Neural cell (in vitro differentiated cells): ENCODE results near the gene SH3RF2. TPM values are rescaled to one million over a fixed set of nuclear protein-coding genes. Genes with fewer than 3 reads are reported as not detected.

Experiments used
- H2AFZ ChIP-seq: fragments of 200-600, 300-800 bp; sonication (generic), shearing (Covaris generic); 2 replicates; pipeline ENCODE4 v1.6.0; 2014; ENCODE audit warnings: low read depth, mild to moderate bottlenecking, antibody characterized with exemption, low read length, moderate library complexity
- H3F3A ChIP-seq: fragments of 200-600 bp; shearing (Covaris generic); 2 replicates; pipeline ENCODE4 v1.6.1; 2016; ENCODE audit warnings: mild to moderate bottlenecking, moderate library complexity, mixed read lengths, antibody characterized with exemption, low read length; ENCODE audit not compliant: insufficient read depth, poor library complexity, severe bottlenecking
- H3K27ac ChIP-seq: fragments of 200-600, 300-800 bp; sonication (generic), shearing (Covaris generic); 2 replicates; pipeline ENCODE4 v1.5.1; 2014; ENCODE audit warnings: mild to moderate bottlenecking, low read length, moderate library complexity
- H3K27me3 ChIP-seq: fragments of 300-800, 200-600 bp; sonication (generic), shearing (Covaris generic); 2 replicates; pipeline ENCODE4 v1.6.0; 2014; ENCODE audit warnings: mild to moderate bottlenecking, low read depth, low read length, moderate library complexity; ENCODE audit not compliant: insufficient read depth
- H3K36me3 ChIP-seq: fragments of 300-800, 200-600 bp; sonication (generic), shearing (Covaris generic); 2 replicates; pipeline ENCODE4 v1.5.1; 2014; ENCODE audit warnings: mild to moderate bottlenecking, antibody characterized with exemption, low read length, moderate library complexity; ENCODE audit not compliant: insufficient read depth
- H3K4me2 ChIP-seq: fragments of 300-800, 200-600 bp; sonication (generic), shearing (Covaris generic); 2 replicates; pipeline ENCODE4 v1.6.0; 2014; ENCODE audit warnings: mild to moderate bottlenecking, low read length
- H3K4me3 ChIP-seq: fragments of 300-800, 200-600 bp; sonication (generic), shearing (Covaris generic); 2 replicates; pipeline ENCODE4 v1.5.1; 2014; ENCODE audit warnings: mild to moderate bottlenecking, low read length, moderate library complexity
- H3K79me2 ChIP-seq: fragments of 200-600 bp; shearing (Covaris generic); replicated peaks from 2 replicates; pipeline ENCODE4 v1.6.0; 2014; ENCODE audit warnings: mild to moderate bottlenecking, low read length, moderate library complexity; ENCODE audit not compliant: insufficient read depth
- H3K9ac ChIP-seq: fragments of 300-800, 200-600 bp; sonication (generic), shearing (Covaris generic); 2 replicates; pipeline ENCODE4 v1.6.1; 2016; ENCODE audit warnings: mild to moderate bottlenecking, low read length, mixed read lengths
- H3K9me2 ChIP-seq: fragments of 200-600 bp; shearing (Covaris generic); 2 replicates; pipeline ENCODE4 v1.6.1; 2016; ENCODE audit warnings: mild to moderate bottlenecking, low read length, mixed read lengths; ENCODE audit not compliant: insufficient read depth
- H3K9me3 ChIP-seq: fragments of 200-600, 300-800 bp; sonication (generic), shearing (Covaris generic); 2 replicates; pipeline ENCODE4 v1.6.1; 2016; ENCODE audit warnings: mild to moderate bottlenecking, mixed run types, low read length, moderate library complexity, mixed read lengths
- H4K20me1 ChIP-seq: fragments of 200-600 bp; shearing (Covaris generic); 2 replicates; pipeline ENCODE4 v1.6.1; 2016; ENCODE audit warnings: mild to moderate bottlenecking, mixed run types; ENCODE audit not compliant: insufficient read depth
- CTCF ChIP-seq: fragments of 450-650 bp; IDR thresholded peaks from 2 replicates; pipeline ENCODE4 v1.5.1; 2014; ENCODE audit warnings: antibody characterized with exemption, mild to moderate bottlenecking, moderate library complexity; ENCODE audit not compliant: poor library complexity, severe bottlenecking
- EP300 ChIP-seq: fragments of 450-650 bp; conservative IDR thresholded peaks from 2 replicates; pipeline ENCODE4 v1.6.1; 2014; ENCODE audit warnings: antibody characterized with exemption, mild to moderate bottlenecking, moderate library complexity; ENCODE audit not compliant: poor library complexity, severe bottlenecking
- EZH2 ChIP-seq: fragments of 200-600, 300-800 bp; shearing (Covaris generic), sonication (generic); IDR thresholded peaks from 2 replicates; pipeline ENCODE4 v1.6.1; 2014; ENCODE audit warnings: antibody characterized with exemption, low read length, borderline replicate concordance, mild to moderate bottlenecking; ENCODE audit not compliant: insufficient read depth, poor library complexity, severe bottlenecking
- MXI1 ChIP-seq: fragments of 450-650 bp; conservative IDR thresholded peaks from 2 replicates; pipeline ENCODE4 v1.6.1; 2014; ENCODE audit warnings: antibody characterized with exemption, mild to moderate bottlenecking; ENCODE audit not compliant: poor library complexity, severe bottlenecking
- POLR2AphosphoS5 ChIP-seq: IDR thresholded peaks from 2 replicates; pipeline ENCODE4 v1.6.1; 2012
- RAD21 ChIP-seq: fragments of 450-650 bp; conservative IDR thresholded peaks from 2 replicates; pipeline ENCODE4 v1.6.1; 2014; ENCODE audit warnings: antibody characterized with exemption, mild to moderate bottlenecking, moderate library complexity
- SMC3 ChIP-seq: fragments of 450-650 bp; conservative IDR thresholded peaks from 2 replicates; pipeline ENCODE4 v1.6.1; 2014; ENCODE audit warnings: antibody characterized with exemption, mild to moderate bottlenecking, moderate library complexity; ENCODE audit not compliant: poor library complexity
- TAF1 ChIP-seq: IDR thresholded peaks from 2 replicates; pipeline ENCODE4 v1.6.1; 2012; ENCODE audit warnings: low read depth
- polyA plus RNA-seq: library from polyadenylated mRNA; depleted of rRNA; stranded (reverse); fragments of >200 nt; gene quantifications from 2 replicates; pipeline ENCODE4 v1.2.3, GENCODE V29; 2014
- TF ChIP-seq, protein P1 (sequence below): IDR thresholded peaks from 2 replicates; pipeline ENCODE4 v1.6.1; 2012; ENCODE audit warnings: borderline replicate concordance

SH3RF2 gene
- polyA plus RNA-seq, 1 donor from 2014 or later, result not detected

DNA sequence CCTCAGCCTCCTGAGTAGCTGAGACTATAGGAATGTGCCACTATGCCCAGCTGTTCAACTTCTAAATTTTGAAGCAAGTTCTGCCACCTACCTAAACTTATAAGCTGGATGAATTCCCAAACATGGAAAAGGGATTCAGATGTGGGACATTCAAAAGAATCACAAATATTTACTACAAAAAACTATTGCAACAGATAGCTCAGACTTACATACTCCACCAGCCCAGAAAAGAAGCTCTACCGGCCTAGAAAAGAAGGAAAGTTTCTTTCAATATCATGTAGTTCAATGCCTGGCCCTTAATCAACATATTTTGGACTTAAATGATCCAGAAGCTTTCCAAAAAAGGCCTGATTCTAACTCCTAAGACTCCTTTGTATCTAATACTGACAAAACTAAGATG lies 23.8 kb downstream of the SH3RF2 start:
- H3K9ac ChIP-seq, result no peak overlapping the region
- no peak overlapping the region for H2AFZ ChIP-seq
- no peak overlapping the region for H3K27ac ChIP-seq

GRCh38 chr5:145960848-145961600 lies 24.6 kb downstream of the SH3RF2 start:
- H2AFZ ChIP-seq, result no peak overlapping the region
- no peak for TF ChIP-seq CTCF
- TF ChIP-seq TAF1, result no peak
- no peak for TF ChIP-seq MXI1
- TF ChIP-seq, protein P1, sequence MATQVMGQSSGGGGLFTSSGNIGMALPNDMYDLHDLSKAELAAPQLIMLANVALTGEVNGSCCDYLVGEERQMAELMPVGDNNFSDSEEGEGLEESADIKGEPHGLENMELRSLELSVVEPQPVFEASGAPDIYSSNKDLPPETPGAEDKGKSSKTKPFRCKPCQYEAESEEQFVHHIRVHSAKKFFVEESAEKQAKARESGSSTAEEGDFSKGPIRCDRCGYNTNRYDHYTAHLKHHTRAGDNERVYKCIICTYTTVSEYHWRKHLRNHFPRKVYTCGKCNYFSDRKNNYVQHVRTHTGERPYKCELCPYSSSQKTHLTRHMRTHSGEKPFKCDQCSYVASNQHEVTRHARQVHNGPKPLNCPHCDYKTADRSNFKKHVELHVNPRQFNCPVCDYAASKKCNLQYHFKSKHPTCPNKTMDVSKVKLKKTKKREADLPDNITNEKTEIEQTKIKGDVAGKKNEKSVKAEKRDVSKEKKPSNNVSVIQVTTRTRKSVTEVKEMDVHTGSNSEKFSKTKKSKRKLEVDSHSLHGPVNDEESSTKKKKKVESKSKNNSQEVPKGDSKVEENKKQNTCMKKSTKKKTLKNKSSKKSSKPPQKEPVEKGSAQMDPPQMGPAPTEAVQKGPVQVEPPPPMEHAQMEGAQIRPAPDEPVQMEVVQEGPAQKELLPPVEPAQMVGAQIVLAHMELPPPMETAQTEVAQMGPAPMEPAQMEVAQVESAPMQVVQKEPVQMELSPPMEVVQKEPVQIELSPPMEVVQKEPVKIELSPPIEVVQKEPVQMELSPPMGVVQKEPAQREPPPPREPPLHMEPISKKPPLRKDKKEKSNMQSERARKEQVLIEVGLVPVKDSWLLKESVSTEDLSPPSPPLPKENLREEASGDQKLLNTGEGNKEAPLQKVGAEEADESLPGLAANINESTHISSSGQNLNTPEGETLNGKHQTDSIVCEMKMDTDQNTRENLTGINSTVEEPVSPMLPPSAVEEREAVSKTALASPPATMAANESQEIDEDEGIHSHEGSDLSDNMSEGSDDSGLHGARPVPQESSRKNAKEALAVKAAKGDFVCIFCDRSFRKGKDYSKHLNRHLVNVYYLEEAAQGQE, result no peak
- no peak for TF ChIP-seq POLR2AphosphoS5
- TF ChIP-seq EP300, result no peak
- no peak for TF ChIP-seq RAD21
- no peak for TF ChIP-seq SMC3

More for the DNA sequence above, 23.8 kb downstream of the SH3RF2 start:
- Histone ChIP-seq H3K9me2 (no peaks in the 10 kb centered on the region), H4K20me1 (no peaks in the 10 kb centered on the region), H3K36me3 (no peaks in the 10 kb centered on the region), H3K9me3 (no peaks in the 10 kb centered on the region), H3K79me2 (no peaks in the 10 kb centered on the region), H3F3A (no peaks in the 10 kb centered on the region), H3K4me2 (no peak overlapping the region), H3K4me3 (no peak overlapping the region), H3K27me3 (no peaks in the 10 kb centered on the region)
- TF ChIP-seq CTCF, result no peak
- TF ChIP-seq POLR2AphosphoS5, result no peak
- TF ChIP-seq, protein P1, result no peak
- no peak for TF ChIP-seq SMC3
- no peak for TF ChIP-seq RAD21
- TF ChIP-seq MXI1, result no peak
- TF ChIP-seq EZH2, result no peak
- no peak for TF ChIP-seq EP300
- no peak for TF ChIP-seq TAF1

More at GRCh38 chr5:145960848-145961600, 24.6 kb downstream of the SH3RF2 start:
- Histone ChIP-seq H3K27ac (no peak overlapping the region), H3K9ac (no peak overlapping the region), H3K27me3 (no peaks in the 10 kb centered on the region), H3K79me2 (no peaks in the 10 kb centered on the region), H4K20me1 (no peaks in the 10 kb centered on the region), H3K9me2 (no peaks in the 10 kb centered on the region), H3F3A (no peaks in the 10 kb centered on the region), H3K9me3 (no peaks in the 10 kb centered on the region), H3K36me3 (no peaks in the 10 kb centered on the region), H3K4me2 (no peak overlapping the region), H3K4me3 (no peak overlapping the region)
